ENCODE results near the gene DENND1C.

Gene DENND1C

DNA sequence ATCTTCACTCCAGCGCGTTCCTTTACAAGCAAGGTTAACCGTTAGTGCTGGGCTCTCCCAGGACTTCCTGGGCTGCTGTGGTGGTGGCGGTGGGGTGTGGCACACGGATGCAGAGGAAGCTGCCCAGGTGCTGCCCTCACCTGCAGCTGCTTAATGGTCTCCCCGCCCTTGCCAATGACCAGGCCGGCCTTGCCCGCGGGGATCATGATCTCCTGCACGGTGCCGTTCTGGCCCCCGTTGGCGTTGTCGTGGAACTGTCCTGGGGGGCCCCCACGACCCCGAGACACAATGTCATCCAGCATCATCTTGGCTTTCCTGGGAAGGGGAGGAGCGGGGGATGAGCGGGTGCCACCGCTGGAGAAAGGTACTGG lies 63.0 kb downstream of the DENND1C start:
- no peak for DNase-seq

DNA sequence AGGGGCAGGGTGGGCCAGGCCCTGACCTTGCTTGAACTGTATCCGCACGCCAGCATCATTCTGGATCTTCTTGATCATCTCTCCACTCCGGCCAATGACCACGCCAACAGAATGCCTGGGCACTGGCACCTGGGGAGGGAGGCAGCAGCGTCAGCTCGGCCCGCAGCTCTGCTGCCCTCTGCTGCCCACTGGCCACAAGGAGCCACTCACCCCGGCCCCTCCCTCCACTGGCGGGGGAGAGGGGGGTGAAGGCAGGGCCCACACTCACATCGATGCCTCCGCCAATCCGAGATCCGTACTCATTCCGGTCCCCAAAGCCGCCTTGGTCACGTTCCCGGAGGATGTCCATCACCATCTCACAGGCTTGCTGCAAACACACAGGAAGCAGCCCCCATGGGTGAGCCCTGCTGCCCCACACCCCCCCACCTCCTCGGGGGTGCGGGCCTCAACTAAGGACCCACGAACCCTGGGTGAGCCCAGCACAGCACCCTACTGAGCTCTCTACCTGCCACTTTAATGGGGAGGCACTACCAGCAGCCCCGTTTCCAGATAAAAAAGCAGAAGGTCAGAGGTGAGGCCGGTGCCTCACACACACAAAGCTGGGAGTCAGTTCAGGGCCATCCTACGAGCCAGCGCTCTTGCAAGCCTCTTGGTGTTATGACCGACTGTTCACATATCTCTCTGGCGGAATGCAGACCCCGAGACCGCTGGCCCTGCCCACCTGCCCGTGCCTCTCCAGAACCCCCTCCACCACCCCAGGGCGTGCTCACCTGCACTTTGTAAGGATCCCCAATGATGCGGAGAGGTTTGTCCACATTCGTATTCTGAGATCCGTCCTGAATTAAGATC lies 63.6 kb downstream of the DENND1C start:
- DNase-seq = peak; percentile 46
